Activated naive CD8-positive, alpha-beta T cell treated with anti-CD3 and anti-CD28 coated beads, Interleukin-2, amount 10 ng/mL, durations not matched to agents 7 days and 5 days (primary cell): ENCODE results near the gene HSPA14. TPM values are rescaled to one million over a fixed set of nuclear protein-coding genes. Genes with fewer than 3 reads are reported as not detected.
"Not testable (repeated sequence)": the region's sequence is repeated elsewhere in the genome, so short reads cannot be mapped to it uniquely, and the experiment has no call there.

ENCODE experiments used
- ATAC-seq: fragments of 150-1000 bp; cut with Tn5 transposase; one replicate; pipeline ENCODE4 v1.10.0; 2021; ENCODE audit warnings: low read depth, moderate library complexity
- POLR2A ChIA-PET: fragments of 350-600 bp; sonication (Branson Sonifier 250); formaldehyde crosslinking; loops from one replicate; lab custom pipeline; 2021; ENCODE audit warnings: antibody characterized with exemption; lab: Charles Lee
- DNase-seq: peaks from one replicate; pipeline ENCODE4 v3.0.0; 2021
- H3K27ac Mint-ChIP-seq: one replicate; pipeline ENCODE4 v1.8.0; 2022; ENCODE audit warnings: mild to moderate bottlenecking, mixed read lengths
- H3K27me3 Mint-ChIP-seq: one replicate; pipeline ENCODE4 v1.8.0; 2022; ENCODE audit warnings: mild to moderate bottlenecking, moderate library complexity, mixed read lengths
- H3K36me3 Mint-ChIP-seq: one replicate; pipeline ENCODE4 v1.8.0; 2021; ENCODE audit warnings: mild to moderate bottlenecking, mixed read lengths
- H3K4me1 Mint-ChIP-seq: one replicate; pipeline ENCODE4 v1.8.0; 2021; ENCODE audit warnings: mixed read lengths
- H3K4me3 Mint-ChIP-seq: one replicate; pipeline ENCODE4 v1.8.0; 2022; ENCODE audit warnings: mild to moderate bottlenecking, moderate library complexity, mixed read lengths
- H3K9me3 Mint-ChIP-seq: one replicate; pipeline ENCODE4 v1.8.0; 2021; ENCODE audit warnings: mixed read lengths
- total RNA-seq, 2 experiments: library from RNA; stranded (reverse); gene quantifications; one replicate each; pipeline ENCODE4 v1.2.3, GENCODE V29; 2021

The HSPA14 gene
- total RNA-seq, 2 experiments from 2014 or later = 23.0 to 25.1 TPM

DNA sequence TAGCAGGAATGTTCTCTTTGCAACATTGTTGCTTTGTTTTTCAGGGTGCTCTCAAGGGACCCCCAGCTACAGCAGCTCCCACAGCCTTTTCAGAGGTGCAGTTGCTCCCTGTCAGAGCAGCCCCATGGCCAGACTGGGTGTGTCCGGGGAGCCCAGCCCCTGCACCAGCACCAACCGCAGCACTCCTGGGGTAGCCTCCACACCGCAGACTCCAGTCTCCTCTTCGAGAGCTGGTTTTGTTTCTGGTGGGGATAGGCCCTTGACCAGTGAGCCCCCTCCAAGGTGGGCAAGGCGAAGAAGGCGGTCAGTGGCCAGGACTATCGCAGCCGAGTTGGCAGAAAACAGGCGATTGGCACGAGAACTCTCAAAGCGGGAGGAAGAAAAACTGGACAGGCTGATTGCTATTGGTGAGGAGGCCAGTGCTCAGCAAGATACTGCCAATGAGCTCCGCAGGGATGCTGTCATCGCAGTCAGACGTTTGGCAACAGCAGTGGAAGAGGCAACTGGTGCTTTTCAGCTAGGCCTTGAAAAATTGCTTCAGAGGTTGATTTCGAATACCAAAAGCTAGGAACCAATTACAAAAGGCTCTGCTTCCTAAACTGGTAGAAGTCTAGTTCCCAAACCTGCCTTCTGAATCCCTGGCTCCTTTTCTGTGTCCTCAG is 5.4 kb downstream of the HSPA14 start:
- ATAC-seq (no peak), DNase-seq (no peak)
- peaks cover 19% of the 10 kb centered on the region for H3K4me1 Mint-ChIP-seq
- H3K4me3 Mint-ChIP-seq = no peak overlapping the region
- H3K27me3 Mint-ChIP-seq = no peaks in the 10 kb centered on the region
- POLR2A ChIA-PET = interaction anchor here (0.9 to 1.0 kb wide), 2 partner anchors 8 to 35 kb away, joined by 3 to 4 read pairs; partner anchors contain the start of gene SUV39H2
- H3K36me3 Mint-ChIP-seq = peaks cover 18% of the 10 kb centered on the region
- H3K27ac Mint-ChIP-seq = no peak overlapping the region
- H3K9me3 Mint-ChIP-seq = no peaks in the 10 kb centered on the region

- DNase-seq (no peak), ATAC-seq (no peak)
- H3K4me1 Mint-ChIP-seq = peaks cover 16% of the 10 kb centered on the region
- peaks cover 17% of the 10 kb centered on the region for H3K36me3 Mint-ChIP-seq
- POLR2A ChIA-PET = no interaction called here
- no peaks in the 10 kb centered on the region for H3K27me3 Mint-ChIP-seq
- H3K9me3 Mint-ChIP-seq = no peaks in the 10 kb centered on the region
- H3K4me3 Mint-ChIP-seq = no peak overlapping the region
- H3K27ac Mint-ChIP-seq = no peak overlapping the region
These were observed 6.8 kb downstream of the HSPA14 start for GRCh38 chr10:14844948-14845347.

DNA sequence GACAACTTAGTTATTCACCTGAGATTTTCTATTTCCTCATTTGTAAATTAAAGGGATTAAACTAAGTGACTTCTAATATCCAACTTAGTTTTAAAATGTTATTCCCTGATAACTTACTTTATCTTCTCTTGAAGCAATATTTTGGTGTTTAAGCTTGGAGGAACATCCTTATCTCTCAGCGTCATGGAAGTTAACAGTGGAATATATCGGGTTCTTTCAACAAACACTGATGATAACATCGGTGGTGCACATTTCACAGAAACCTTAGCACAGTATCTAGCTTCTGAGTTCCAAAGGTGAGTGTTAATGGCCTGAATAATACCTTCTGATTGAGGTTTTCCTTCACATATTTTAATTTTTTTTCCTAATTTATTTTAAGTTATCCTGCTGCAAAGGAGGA is 14.1 kb downstream of the HSPA14 start:
- no peaks in the 10 kb centered on the region for H3K27me3 Mint-ChIP-seq
- H3K27ac Mint-ChIP-seq = no peak overlapping the region
- H3K4me3 Mint-ChIP-seq = no peak overlapping the region
- DNase-seq = no peak
- POLR2A ChIA-PET = interaction anchor here (0.9 kb wide), 1 partner anchor 9 kb away, joined by 3 read pairs; no protein-coding TSS in a partner anchor
- no peaks in the 10 kb centered on the region for H3K9me3 Mint-ChIP-seq
- H3K36me3 Mint-ChIP-seq = peaks cover 6% of the 10 kb centered on the region
- no peak for ATAC-seq
- no peaks in the 10 kb centered on the region for H3K4me1 Mint-ChIP-seq

- Mint-ChIP-seq H3K9me3 (no peaks in the 10 kb centered on the region), H3K36me3 (peaks cover 11% of the 10 kb centered on the region), H3K4me1 (peaks cover 1% of the 10 kb centered on the region), H3K27ac (no peak overlapping the region), H3K4me3 (no peak overlapping the region), H3K27me3 (no peaks in the 10 kb centered on the region)
- POLR2A ChIA-PET = no interaction called here
- DNase-seq (no peak), ATAC-seq (no peak)
These were observed 17.3 kb downstream of the HSPA14 start for GRCh38 chr10:14855453-14855852.

DNA sequence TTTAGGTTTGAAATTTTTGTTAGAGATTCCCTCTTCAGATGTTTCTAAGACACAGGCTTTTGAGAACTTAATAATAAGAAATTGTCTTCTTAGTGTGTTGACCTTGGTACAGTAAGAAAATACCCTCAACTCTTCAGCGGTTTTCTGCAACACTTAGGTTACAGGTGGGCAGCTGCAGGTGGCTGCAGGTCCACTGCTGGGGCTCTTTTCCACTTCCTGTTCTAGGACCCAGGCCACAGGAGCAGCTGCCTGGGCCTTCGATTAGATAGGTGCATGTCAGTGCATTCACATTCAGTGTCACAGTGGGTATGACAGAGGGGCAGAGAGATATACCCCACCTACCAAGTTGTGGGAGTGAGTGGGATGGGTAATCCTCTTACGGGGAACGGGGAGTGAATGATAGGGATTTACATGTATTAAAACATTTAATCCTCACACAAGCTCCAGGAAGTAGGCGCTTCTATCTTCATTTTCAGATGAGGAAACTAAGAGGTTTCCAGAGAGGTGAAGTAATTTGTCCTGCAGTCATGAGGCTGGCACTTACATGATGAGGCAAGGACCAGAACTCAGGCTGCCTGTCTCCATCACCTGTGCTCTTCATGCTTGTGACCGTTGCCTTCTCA is 20.3 kb downstream of the HSPA14 start:
- H3K4me1 Mint-ChIP-seq = peaks cover 2% of the 10 kb centered on the region
- DNase-seq = no peak
- H3K4me3 Mint-ChIP-seq = no peak overlapping the region
- H3K9me3 Mint-ChIP-seq = no peaks in the 10 kb centered on the region
- H3K27me3 Mint-ChIP-seq = no peaks in the 10 kb centered on the region
- no peak overlapping the region for H3K27ac Mint-ChIP-seq
- H3K36me3 Mint-ChIP-seq = peaks cover 15% of the 10 kb centered on the region
- no peak for ATAC-seq
- POLR2A ChIA-PET = interaction anchor here (0.5 kb wide), 1 partner anchor 1007 kb away, joined by 3 read pairs; no protein-coding TSS in a partner anchor

DNA sequence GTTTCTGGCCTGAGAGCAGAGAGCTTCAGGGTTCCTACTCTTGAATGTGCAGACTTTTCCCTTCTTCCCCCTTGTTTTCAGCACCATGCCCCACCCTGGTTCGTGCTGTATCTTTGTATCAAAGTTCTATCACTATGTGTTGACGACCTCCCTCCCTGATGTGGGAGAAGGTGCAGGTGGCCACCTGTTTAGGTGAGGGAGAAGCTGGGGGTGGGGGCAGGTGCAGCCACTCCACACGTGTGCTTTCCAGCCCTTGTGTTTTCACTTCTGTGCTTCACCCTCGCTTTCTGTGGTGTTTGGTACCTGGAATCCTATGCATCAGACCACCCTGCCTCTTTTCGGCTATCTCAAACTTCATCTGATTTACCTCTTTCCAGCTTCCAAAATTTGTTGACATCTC is 20.9 kb downstream of the HSPA14 start:
- POLR2A ChIA-PET = interaction anchor here (0.5 kb wide), 1 partner anchor 1007 kb away, joined by 3 read pairs; no protein-coding TSS in a partner anchor
- Mint-ChIP-seq H3K4me1 (peaks cover 3% of the 10 kb centered on the region), H3K36me3 (peaks cover 17% of the 10 kb centered on the region), H3K27ac (no peak overlapping the region), H3K4me3 (no peak overlapping the region), H3K27me3 (no peaks in the 10 kb centered on the region), H3K9me3 (no peaks in the 10 kb centered on the region)
- ATAC-seq (no peak), DNase-seq (no peak)

GRCh38 chr10:14859775-14860174 is 21.7 kb downstream of the HSPA14 start:
- H3K27ac Mint-ChIP-seq = no peak overlapping the region
- POLR2A ChIA-PET = no interaction called here

GRCh38 chr10:14860791-14861190 is 22.7 kb downstream of the HSPA14 start:
- peak overlapping the region; percentile 30 for H3K27ac Mint-ChIP-seq
- ATAC-seq = no peak
- H3K36me3 Mint-ChIP-seq = peaks cover 28% of the 10 kb centered on the region
- H3K4me1 Mint-ChIP-seq = peaks cover 3% of the 10 kb centered on the region
- H3K27me3 Mint-ChIP-seq = no peaks in the 10 kb centered on the region
- H3K9me3 Mint-ChIP-seq = no peaks in the 10 kb centered on the region
- POLR2A ChIA-PET = no interaction called here
- no peak for DNase-seq
- no peak overlapping the region for H3K4me3 Mint-ChIP-seq

More at GRCh38 chr10:14859775-14860174, 21.7 kb downstream of the HSPA14 start:
- DNase-seq (no peak), ATAC-seq (no peak)
- Mint-ChIP-seq H3K27me3 (no peaks in the 10 kb centered on the region), H3K4me1 (peaks cover 3% of the 10 kb centered on the region), H3K4me3 (no peak overlapping the region), H3K9me3 (no peaks in the 10 kb centered on the region), H3K36me3 (peaks cover 23% of the 10 kb centered on the region)

GRCh38 chr10:14864466-14864865 is 26.4 kb downstream of the HSPA14 start:
- DNase-seq, H3K27me3 Mint-ChIP-seq, H3K9me3 Mint-ChIP-seq, H3K4me3 Mint-ChIP-seq, POLR2A ChIA-PET, H3K27ac Mint-ChIP-seq, ATAC-seq, H3K4me1 Mint-ChIP-seq: not testable (repeated sequence)
- peaks cover 34% of the 10 kb centered on the region for H3K36me3 Mint-ChIP-seq

DNA sequence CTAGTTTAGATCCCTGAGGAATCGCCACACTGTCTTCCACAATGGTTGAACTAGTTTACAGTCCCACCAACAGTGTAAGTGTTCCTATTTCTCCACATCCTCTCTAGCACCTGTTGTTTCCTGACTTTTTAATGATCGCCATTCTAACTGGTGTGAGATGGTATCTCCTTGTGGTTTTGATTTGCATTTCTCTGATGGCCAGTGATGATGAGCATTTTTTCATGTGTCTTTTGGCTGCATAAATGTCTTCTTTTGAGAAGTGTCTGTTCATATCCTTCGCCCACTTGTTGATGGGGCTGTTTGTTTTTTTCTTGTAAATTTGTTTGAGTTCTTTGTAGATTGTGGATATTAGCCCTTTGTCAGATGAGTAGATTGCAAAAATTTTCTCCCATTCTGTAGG is 26.8 kb downstream of the HSPA14 start:
- H3K27ac Mint-ChIP-seq, DNase-seq, H3K27me3 Mint-ChIP-seq, ATAC-seq, H3K9me3 Mint-ChIP-seq, POLR2A ChIA-PET, H3K4me3 Mint-ChIP-seq, H3K4me1 Mint-ChIP-seq: not testable (repeated sequence)
- H3K36me3 Mint-ChIP-seq = peaks cover 36% of the 10 kb centered on the region

- H3K36me3 Mint-ChIP-seq = peaks cover 8% of the 10 kb centered on the region
- POLR2A ChIA-PET = interaction anchor here (0.7 kb wide), 1 partner anchor 229 kb away, joined by 3 read pairs; no protein-coding TSS in a partner anchor
- no peak overlapping the region for H3K4me3 Mint-ChIP-seq
- ATAC-seq (no peak), DNase-seq (no peak)
- H3K4me1 Mint-ChIP-seq = peaks cover 8% of the 10 kb centered on the region
- H3K27me3 Mint-ChIP-seq = no peaks in the 10 kb centered on the region
- H3K9me3 Mint-ChIP-seq = no peaks in the 10 kb centered on the region
- H3K27ac Mint-ChIP-seq = no peak overlapping the region
These were observed 35.1 kb downstream of the HSPA14 start for GRCh38 chr10:14873090-14873760.

DNA sequence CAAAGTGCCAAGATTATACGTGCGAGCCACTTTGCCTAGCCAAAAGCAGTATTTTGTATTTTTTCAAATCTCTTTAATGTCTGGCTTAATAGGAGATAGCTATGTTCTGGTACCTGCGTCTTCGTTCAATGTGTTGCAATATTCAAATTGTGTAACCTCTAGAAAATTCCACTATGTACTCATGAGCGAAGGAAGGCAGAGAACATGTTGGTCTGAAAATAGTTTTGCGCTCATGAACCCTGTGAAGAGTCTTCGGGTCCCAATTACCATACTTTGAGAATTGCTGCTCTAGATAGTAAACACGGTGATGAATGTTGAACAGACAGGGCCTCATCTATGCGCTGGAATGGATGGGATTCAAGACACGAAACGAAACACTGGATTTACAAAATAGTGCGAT is 37.8 kb downstream of the HSPA14 start:
- no peak for DNase-seq
- Mint-ChIP-seq H3K27me3 (no peaks in the 10 kb centered on the region), H3K4me3 (no peak overlapping the region), H3K36me3 (peaks cover 1% of the 10 kb centered on the region), H3K27ac (no peak overlapping the region), H3K9me3 (no peaks in the 10 kb centered on the region), H3K4me1 (peaks cover 16% of the 10 kb centered on the region)
- POLR2A ChIA-PET = no interaction called here
- ATAC-seq = no peak

GRCh38 chr10:14876764-14877163 is 38.7 kb downstream of the HSPA14 start:
- POLR2A ChIA-PET = interaction anchor here (2.5 kb wide), 1 partner anchor 39 kb away, joined by 38 read pairs; the partner anchor contains the start of genes CDNF, HSPA14 and MSANTD7
- DNase-seq (no peak), ATAC-seq (no peak)
- Mint-ChIP-seq H3K4me3 (peak overlapping the region; percentile 96), H3K27me3 (no peaks in the 10 kb centered on the region), H3K9me3 (no peaks in the 10 kb centered on the region), H3K27ac (no peak overlapping the region), H3K4me1 (peaks cover 21% of the 10 kb centered on the region), H3K36me3 (no peaks in the 10 kb centered on the region)
